HG02642 (cell line): ENCODE measurements around the gene HOXC9.

ENCODE experiments used
- ATAC-seq: cut with Tn5 transposase; IDR thresholded peaks from one replicate; pipeline ENCODE4 v1.9.1; 2021; ENCODE audit warnings: mild to moderate bottlenecking; ENCODE audit not compliant: unreplicated experiment, poor library complexity

Gene HOXC9

GRCh38 chr12:53961025-53961761 is 38.8 kb upstream of the HOXC9 start:
- ATAC-seq: no peak

DNA sequence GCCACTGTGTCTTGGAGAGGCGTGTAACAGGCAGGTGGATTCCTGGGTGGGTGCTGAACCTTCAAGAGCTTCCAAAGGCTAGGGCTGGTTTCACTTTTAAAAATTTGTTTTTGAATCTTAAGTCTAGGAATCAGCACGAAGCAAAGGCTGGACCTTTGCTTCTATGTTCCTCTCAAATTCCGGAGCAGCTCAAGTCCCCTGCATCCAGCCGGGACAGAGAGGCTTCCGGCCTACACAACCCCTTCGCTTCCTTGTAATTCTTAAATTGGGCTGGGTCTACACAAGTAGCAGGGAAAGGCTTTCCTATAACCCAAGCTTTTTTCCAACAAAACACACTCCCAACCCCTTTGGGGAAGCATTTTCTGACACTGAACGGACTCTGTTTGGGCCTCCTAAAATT is 37.0 kb upstream of the HOXC9 start:
- no peak for ATAC-seq

DNA sequence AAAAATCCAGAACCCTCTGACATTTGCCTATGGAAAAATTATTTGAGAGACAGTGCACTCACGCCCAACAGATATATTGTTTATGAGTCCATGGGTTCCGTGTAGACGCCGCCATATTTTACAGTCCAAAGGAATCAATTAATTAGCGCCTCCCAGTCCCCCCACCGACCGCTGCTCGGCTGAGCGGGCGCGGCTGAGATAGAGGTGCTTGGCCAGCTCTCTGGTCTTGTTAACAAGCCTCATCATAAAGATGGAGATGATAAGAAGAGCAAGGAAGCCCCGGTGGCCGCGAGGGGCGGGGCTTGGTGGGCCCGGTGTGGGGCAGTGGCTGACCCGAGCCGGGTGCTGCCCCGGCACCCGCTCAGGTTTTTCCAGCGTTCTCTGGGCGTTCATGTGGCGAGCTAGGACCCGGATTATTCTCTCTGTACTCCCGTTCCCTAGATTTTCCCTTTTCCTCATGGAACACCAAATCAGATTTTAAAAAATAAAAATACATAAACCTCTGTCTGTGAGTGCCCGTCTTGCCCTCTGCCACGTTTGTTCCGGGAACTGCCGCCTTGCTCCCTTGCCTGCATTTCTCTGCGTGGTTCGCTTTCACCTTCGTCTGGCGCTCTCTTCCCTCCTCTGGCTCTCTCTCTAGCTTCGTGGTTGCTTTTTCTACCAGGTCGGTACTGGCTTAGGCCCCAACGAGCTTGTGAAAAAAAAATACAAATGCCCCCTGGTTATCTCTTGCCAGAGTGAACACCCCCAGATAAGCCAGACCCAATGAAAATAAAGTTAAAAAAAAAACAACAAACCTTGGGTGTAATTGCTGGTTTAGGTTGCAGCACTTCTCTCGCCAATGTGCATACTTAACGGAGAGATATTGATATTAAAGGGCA is 36.3 kb upstream of the HOXC9 start:
- ATAC-seq: no peak

DNA sequence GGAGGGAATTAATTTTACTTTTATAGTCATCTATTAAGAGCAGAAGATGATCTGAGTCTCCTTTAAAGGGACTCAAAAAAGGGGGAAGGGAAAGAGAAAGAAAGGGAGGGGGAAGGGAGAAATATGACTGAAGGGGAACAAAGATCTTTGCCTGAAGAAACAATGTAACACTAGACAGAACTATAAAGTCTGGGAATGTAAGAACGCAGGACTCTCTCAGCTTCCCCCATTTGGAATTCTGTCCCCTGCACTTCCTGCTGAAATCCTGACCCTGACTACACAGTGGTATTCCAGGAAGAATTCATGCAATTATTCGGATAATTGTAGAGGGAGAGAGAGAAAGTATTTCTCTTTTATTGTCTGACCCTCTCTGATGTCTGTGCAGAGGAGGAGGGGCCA is 35.6 kb upstream of the HOXC9 start:
- no peak for ATAC-seq

DNA sequence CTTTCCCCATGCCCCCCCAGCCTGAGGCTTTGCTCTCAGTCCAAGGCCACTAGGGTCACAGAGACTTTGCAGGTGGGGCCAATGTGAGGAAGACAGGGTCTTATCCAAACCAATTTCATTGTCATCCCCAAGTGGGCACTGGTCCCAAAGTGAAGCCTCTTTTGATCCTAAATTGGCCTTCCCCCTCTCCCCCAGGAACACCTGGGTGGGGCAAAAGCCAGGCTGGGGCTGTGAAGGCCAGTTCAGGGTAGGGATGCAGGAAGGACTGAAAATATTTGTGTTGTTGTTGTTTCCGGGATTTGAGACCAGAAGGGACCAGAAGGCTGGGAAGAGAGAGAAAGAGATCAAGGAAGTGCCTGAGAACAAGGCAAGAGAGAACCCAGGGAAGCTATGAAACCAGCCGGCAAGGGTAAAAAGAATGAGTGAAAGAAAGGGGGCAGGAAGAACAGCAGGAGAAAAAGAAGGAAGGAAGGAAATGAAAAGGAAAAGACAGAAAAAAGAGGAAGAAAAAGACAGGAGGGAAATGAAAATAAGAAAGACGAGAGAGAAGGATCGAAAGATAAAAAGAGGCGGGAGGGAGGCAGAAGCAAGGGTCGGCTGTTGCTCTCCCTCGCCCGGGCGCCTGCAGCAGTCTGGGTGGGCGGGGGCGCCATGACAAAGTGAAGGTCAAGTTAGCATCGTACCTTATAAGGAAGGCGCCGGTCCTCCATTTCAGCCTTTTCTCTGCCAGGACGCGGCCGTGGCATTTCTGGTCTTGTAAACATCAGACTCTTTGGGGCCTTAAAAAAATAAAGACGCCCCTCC is 34.5 kb upstream of the HOXC9 start:
- ATAC-seq: no peak

GRCh38 chr12:53966085-53966384 is 33.9 kb upstream of the HOXC9 start:
- ATAC-seq: no peak

GRCh38 chr12:53966385-53967133 is 33.4 kb upstream of the HOXC9 start:
- ATAC-seq: no peak

GRCh38 chr12:53967421-53967925 is 32.5 kb upstream of the HOXC9 start:
- no peak for ATAC-seq

GRCh38 chr12:53968214-53969127 is 31.5 kb upstream of the HOXC9 start:
- ATAC-seq: no peak

DNA sequence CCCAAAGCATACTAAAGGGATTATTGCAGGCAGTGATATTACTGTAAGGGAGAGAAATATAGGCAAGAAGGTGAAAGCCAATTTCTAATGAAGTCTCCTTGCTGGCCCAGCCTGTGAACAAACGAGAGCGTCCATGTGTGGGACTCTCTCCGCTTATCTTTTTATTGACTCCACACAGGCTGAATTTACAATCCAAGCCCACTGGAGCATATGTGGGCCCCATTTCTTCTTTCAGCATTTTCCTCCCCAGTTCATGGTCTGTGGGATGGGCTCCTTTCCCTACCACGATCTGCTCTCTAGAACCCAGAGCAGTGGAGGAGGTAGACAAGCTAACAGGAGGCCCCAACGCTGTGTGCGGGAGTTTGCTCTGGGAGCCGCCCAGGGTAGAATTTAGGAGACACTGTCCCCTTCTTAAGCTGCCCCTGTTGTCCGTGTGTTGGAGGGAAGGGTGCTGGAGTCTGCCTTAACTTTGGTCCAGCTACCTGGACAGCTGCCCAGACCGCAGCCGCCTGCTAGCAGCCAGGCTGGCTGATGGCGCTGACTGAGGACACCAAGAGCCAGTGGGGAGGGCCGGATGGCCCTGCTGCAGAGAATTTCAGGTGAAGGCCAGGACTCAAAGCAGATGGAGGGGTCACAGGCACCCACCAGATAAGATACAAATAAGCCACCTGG is 30.2 kb upstream of the HOXC9 start:
- ATAC-seq: no peak

- ATAC-seq: no peak
Measured at GRCh38 chr12:53970451-53970850, 29.5 kb upstream of the HOXC9 start.

DNA sequence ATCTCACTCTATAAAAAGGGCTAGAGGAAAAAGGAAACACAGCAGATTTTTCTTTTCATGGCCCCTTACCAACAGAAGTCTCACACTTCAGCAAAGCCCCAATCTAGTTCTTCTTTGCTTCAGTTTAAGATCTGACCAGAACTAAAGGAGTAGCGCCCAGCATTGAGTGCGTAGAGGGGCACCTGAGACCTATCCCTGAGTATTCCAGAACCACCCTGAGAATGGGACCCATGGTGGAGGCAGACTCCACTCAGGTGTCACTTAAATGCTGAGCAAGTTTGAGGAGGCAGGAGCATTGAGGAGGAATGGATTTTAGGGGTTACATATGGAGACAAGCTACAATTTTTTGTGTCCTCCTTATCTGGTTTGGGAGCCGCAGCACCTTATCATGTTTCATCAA is 28.8 kb upstream of the HOXC9 start:
- ATAC-seq: no peak

DNA sequence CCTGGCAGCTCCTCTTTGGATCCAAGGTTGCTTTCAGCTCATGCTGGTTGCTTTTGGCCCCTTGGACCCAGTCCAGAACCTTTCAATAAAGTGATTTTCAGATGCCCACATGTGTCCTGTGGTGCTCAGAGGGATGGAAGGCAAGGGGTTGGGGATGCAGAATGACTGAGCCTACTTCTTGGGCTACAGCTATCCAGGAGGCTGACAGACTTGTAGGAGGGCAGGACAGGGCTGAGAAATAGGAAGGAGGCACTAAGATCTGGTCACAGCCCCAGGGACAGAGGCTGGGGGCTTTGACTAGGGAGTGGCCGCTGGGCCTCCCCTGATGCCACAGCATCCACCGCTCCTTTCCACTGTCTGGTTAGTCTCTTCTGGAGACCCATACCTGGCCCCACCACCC is 28.3 kb upstream of the HOXC9 start:
- no peak for ATAC-seq

DNA sequence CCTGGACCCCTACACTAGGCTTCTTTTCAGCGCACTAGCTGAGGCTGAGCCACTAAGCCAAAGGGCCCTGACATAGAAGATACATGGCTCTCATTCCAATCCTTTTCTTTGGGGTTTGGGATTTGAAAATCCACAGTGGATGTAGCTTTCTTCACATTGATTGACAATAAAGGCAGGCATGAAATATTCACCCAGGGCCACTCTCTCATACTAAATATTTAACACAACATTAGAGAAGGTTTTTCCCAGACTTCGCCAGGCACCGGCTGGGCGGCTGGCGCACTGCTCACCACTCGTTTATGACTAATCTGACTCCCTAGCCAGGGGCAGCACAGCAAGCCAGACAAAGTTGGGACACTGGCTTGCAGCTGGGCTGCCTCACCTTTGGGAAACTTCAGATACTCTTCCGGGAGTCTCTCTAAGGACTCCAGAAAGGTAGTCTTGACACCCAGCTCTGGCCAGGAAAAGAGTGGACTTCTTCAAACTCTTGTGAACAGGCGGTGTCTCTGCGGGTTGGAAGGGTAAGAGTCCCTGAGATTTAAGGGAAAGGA is 27.7 kb upstream of the HOXC9 start:
- ATAC-seq: no peak

- ATAC-seq: no peak
Measured at GRCh38 chr12:53972722-53973235, 27.2 kb upstream of the HOXC9 start, which contains the start of gene HOXC11. Gene HOXC11 (plus strand): TSS chr12:53973126. CDS start chr12:53973242, 116 bp downstream.

- no peak for ATAC-seq
Measured at GRCh38 chr12:53973236-53974042, 26.5 kb upstream of the HOXC9 start.
